Ascending aorta (tissue), 2 donors: ENCODE measurements around the gene SCLT1. TPM values are rescaled to one million over a fixed set of nuclear protein-coding genes. Genes with fewer than 3 reads are reported as not detected.
"Not testable (repeated sequence)": the region's sequence is repeated elsewhere in the genome, so short reads cannot be mapped to it uniquely, and the experiment has no call there.

Experiments
- DNase-seq, 2 donors: peaks; one replicate each; pipeline ENCODE4 v3.0.0-alpha.2; 2019; ENCODE audit warnings: low spot score in 2 of 2
- H3K27ac ChIP-seq, 2 donors: fragments of 200-600 bp; sonication (generic); one replicate each; pipeline ENCODE4 v1.5.1; 2016 to 2017; ENCODE audit warnings: mild to moderate bottlenecking in 1 of 2
- H3K27me3 ChIP-seq: fragments of 200-600 bp; sonication (generic); one replicate; pipeline ENCODE4 v1.5.1; 2017
- H3K36me3 ChIP-seq, 2 donors: fragments of 200-600 bp; sonication (generic); one replicate each; pipeline ENCODE4 v1.5.1; 2016
- H3K4me1 ChIP-seq, 2 donors: fragments of 200-600 bp; sonication (generic); one replicate each; pipeline ENCODE4 v1.5.1; 2016 to 2017; ENCODE audit warnings: mild to moderate bottlenecking in 1 of 2
- H3K4me3 ChIP-seq, 2 donors: fragments of 200-600 bp; sonication (generic); one replicate each; pipeline ENCODE4 v1.5.1; 2016 to 2017; ENCODE audit warnings: mild to moderate bottlenecking in 1 of 2
- H3K9me3 ChIP-seq, 2 donors: fragments of 200-600 bp; sonication (generic); one replicate each; pipeline ENCODE4 v1.5.1; 2016
- intact Hi-C: fragments of 100-400 bp; cut with DNase I; formaldehyde crosslinking; loops from one replicate; pipeline ENCODE4 v1.15.1; 2023
- total RNA-seq: library from RNA; depleted of rRNA; stranded (reverse); fragments of >200 nt; gene quantifications from one replicate; pipeline ENCODE4 v1.1.0, GENCODE V29; 2016
- TF ChIP-seq, protein P1 (sequence below), 3 experiments: fragments of 200-600 bp in 2 of 3; fragments of 450-650 bp in 1 of 3; sonication (generic) in 2 of 3; IDR thresholded peaks; one replicate each; pipeline ENCODE4 v1.5.1; 2016 to 2019; ENCODE audit warnings: antibody characterized with exemption in 3 of 3, mild to moderate bottlenecking in 1 of 3, moderate library complexity in 1 of 3

The SCLT1 gene
- total RNA-seq, 1 donor from 2014 or later = 7.0 TPM

DNA sequence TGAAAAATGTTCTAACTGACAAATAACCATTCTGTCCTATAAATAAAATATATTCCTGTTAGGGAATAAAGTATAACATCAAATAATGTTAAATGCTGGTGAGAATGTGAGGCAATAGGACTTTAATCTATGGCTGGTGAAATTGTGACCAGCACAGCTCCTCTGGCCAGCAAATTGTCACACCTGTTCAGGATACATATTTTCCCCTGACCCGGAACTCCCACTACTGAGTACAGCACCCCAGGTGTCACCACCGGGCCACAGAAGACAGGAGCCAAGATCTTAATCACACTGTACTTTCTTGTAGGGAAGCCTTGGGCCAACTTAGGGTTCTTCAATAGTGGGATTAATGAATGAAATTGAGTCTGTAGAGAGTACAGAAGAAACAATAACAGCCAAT is 35.8 kb upstream of the SCLT1 start:
- Histone ChIP-seq H3K27ac (no peak overlapping the region), H3K4me3 (no peak overlapping the region), H3K9me3 (peaks cover 0 to 7% of the 10 kb centered on the region in 2 donors), H3K36me3 (no peaks in the 10 kb centered on the region), H3K27me3 (no peaks in the 10 kb centered on the region), H3K4me1 (no peaks in the 10 kb centered on the region)
- no peak for DNase-seq
- intact Hi-C loops = no loop called here
- TF ChIP-seq, protein P1, sequence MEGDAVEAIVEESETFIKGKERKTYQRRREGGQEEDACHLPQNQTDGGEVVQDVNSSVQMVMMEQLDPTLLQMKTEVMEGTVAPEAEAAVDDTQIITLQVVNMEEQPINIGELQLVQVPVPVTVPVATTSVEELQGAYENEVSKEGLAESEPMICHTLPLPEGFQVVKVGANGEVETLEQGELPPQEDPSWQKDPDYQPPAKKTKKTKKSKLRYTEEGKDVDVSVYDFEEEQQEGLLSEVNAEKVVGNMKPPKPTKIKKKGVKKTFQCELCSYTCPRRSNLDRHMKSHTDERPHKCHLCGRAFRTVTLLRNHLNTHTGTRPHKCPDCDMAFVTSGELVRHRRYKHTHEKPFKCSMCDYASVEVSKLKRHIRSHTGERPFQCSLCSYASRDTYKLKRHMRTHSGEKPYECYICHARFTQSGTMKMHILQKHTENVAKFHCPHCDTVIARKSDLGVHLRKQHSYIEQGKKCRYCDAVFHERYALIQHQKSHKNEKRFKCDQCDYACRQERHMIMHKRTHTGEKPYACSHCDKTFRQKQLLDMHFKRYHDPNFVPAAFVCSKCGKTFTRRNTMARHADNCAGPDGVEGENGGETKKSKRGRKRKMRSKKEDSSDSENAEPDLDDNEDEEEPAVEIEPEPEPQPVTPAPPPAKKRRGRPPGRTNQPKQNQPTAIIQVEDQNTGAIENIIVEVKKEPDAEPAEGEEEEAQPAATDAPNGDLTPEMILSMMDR (IDR thresholded peaks at IDR 0.05) = no peak

DNA sequence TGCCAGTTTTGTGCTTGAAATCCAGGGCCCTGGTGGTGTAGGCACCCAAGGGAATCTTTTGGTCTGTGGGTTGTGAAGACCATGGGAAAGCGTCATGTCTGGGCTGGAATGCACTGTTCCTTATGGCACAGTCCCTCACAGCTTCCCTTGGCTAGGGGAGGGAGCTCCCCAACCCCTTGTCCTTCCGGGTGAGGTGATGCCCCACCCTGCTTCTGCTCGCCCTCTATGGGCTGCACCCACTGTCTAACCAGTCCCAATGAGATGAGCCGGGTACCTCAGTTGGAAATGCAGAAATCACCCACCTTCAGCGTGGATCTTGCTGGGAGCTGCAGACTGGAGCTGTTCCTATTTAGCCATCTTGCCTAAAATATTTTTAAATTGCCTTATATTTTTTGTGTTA is 33.3 kb upstream of the SCLT1 start:
- DNase-seq, H3K4me1 ChIP-seq, H3K9me3 ChIP-seq, H3K27ac ChIP-seq, intact Hi-C loops, H3K36me3 ChIP-seq, H3K4me3 ChIP-seq, H3K27me3 ChIP-seq: not testable (repeated sequence)

DNA sequence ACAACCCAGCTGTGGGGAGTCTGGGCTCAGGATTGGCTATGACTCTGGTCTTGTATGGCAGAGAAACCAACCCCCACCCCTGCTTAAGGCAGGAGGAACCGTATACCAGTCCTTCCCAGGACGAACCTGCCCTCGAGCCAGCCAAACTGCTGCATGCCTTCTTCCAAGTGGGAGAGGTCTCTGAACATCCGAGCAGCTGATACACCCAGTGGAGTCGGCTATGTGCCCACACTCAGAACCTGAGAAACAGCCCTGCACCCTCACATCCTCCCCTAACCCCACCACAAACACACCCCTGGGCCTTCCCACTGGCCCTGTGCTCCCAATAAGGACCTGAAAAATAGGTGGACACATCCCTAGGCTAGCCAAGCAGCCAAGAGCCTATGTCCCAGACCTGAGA is 24.4 kb upstream of the SCLT1 start:
- no peaks in the 10 kb centered on the region for H3K4me1 ChIP-seq
- no peaks in the 10 kb centered on the region for H3K27me3 ChIP-seq
- no peak overlapping the region for H3K27ac ChIP-seq
- DNase-seq = no peak
- H3K9me3 ChIP-seq = no peaks in the 10 kb centered on the region
- H3K4me3 ChIP-seq = no peak overlapping the region
- TF ChIP-seq, protein P1 (IDR thresholded peaks at IDR 0.05) = no peak
- intact Hi-C loops = no loop called here
- no peaks in the 10 kb centered on the region for H3K36me3 ChIP-seq

DNA sequence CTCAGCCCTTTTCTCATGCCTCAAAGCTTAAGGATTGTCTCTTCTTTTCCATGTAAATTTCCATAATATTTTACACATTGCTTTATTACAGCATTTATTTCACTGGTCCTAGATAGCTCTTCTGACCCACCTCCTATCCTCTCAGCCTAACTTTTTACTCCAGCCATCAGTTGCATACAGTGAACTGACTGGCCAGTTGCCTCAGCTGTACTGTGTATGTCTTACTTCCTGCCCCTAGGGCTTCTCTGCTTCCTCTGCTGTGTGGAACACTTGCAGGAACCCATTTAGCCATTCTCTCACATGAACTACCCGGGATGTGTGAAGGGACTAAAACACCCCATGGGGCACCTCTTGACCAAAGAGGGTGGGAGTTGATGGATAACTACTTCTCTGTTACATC is 20.6 kb upstream of the SCLT1 start:
- no peaks in the 10 kb centered on the region for H3K9me3 ChIP-seq
- no peak overlapping the region for H3K27ac ChIP-seq
- no peaks in the 10 kb centered on the region for H3K4me1 ChIP-seq
- no peaks in the 10 kb centered on the region for H3K36me3 ChIP-seq
- intact Hi-C loops = no loop called here
- H3K27me3 ChIP-seq = no peaks in the 10 kb centered on the region
- TF ChIP-seq, protein P1 (IDR thresholded peaks at IDR 0.05) = no peak
- H3K4me3 ChIP-seq = no peak overlapping the region
- no peak for DNase-seq

DNA sequence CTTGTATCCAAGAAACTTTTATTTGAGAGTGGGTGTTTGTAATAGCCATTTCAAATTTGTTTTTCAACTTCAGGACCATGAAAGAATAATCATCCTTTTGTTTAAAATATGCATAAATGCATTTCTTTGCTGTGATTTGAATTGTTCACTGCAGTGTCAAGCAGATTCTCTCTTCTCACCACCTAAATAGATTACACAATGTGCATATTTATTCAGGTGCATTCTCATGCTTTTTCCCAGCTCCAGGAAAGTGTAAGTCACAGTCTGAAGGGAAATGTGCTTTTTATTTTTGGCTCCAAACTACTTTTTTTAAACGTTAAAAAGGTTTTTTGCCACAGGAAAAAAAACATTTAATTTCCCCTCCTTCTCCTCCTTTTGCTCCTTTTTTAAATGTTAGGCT is 20.1 kb upstream of the SCLT1 start:
- TF ChIP-seq, protein P1 (IDR thresholded peaks at IDR 0.05) = no peak
- no peak overlapping the region for H3K27ac ChIP-seq
- DNase-seq = no peak
- H3K27me3 ChIP-seq = no peaks in the 10 kb centered on the region
- no peaks in the 10 kb centered on the region for H3K4me1 ChIP-seq
- no peak overlapping the region for H3K4me3 ChIP-seq
- H3K9me3 ChIP-seq = no peaks in the 10 kb centered on the region
- H3K36me3 ChIP-seq = no peaks in the 10 kb centered on the region
- intact Hi-C loops = no loop called here

DNA sequence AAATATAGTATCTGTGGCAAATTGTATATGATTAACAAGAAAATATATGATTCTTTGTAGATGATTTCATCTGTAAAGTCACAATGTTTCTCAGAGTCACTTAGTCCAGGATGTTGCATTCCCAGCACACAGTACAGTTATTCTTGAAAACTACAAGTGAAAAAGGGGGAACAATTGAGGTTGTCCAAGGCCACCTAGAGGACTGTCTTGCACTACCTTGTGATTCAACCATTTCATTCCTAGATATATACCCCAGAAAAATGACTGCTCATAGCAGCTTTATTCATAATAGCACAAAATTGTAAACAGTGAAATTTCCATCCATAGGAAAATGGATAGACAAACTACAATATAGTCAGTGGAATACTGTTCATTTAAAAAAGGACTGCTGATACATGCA is 18.6 kb upstream of the SCLT1 start:
- Histone ChIP-seq H3K9me3 (no peaks in the 10 kb centered on the region), H3K4me1 (no peaks in the 10 kb centered on the region), H3K27ac (no peak overlapping the region), H3K36me3 (no peaks in the 10 kb centered on the region), H3K27me3 (no peaks in the 10 kb centered on the region), H3K4me3 (no peak overlapping the region)
- no peak for DNase-seq
- TF ChIP-seq, protein P1 (IDR thresholded peaks at IDR 0.05) = no peak
- intact Hi-C loops = no loop called here
